K562 (cell line): Measurements from ENCODE around the gene BGLAP. TPM values are rescaled to one million over a fixed set of nuclear protein-coding genes. Genes with fewer than 3 reads are reported as not detected.

Experiments used
- C11orf30 ChIP-seq: fragments of 450-650 bp; IDR thresholded peaks from 2 replicates; pipeline ENCODE4 v1.6.1; 2016; ENCODE audit warnings: low read depth, mild to moderate bottlenecking
- CGGBP1 ChIP-seq: fragments of 250-450 bp; sonication (Bioruptor Pico); IDR thresholded peaks from 2 replicates; pipeline ENCODE4 v1.9.0; 2021; ENCODE audit warnings: mild to moderate bottlenecking
- CREB3L1 ChIP-seq: fragments of 450-650 bp; IDR thresholded peaks from 2 replicates; pipeline ENCODE4 v1.6.1; 2014; ENCODE audit warnings: low read depth, mild to moderate bottlenecking, moderate library complexity, borderline replicate concordance
- CTCF ChIP-seq, 3 experiments: IDR thresholded peaks in 2 of 3; conservative IDR thresholded peaks in 1 of 3; 2 replicates each; pipeline ENCODE4 v1.5.1; 2011 to 2012; ENCODE audit warnings: low read length in 3 of 3, mild to moderate bottlenecking in 3 of 3, control low read depth in 2 of 3, improper control_type of control experiment in 1 of 3, inconsistent platforms in 1 of 3, low read depth in 1 of 3, mixed read lengths in 1 of 3, moderate library complexity in 1 of 3; ENCODE audit not compliant: insufficient read depth in 2 of 3
- GABPA ChIP-seq: fragments of 200-800 bp; sonication (Bioruptor generic); conservative IDR thresholded peaks from 2 replicates; pipeline ENCODE4 v1.6.1; 2016; ENCODE audit warnings: low read depth, missing genetic modification characterization, missing compliant biosample characterization
- HCFC1 ChIP-seq: IDR thresholded peaks from 2 replicates; pipeline ENCODE4 v1.6.1; 2012; ENCODE audit warnings: low read depth, low read length, improper control_type of control experiment
- HMGXB4 ChIP-seq: sonication (generic); formaldehyde crosslinking; IDR thresholded peaks from 2 replicates; pipeline ENCODE4 v1.8.1; 2023; ENCODE audit warnings: mild to moderate bottlenecking, missing genetic modification reagents
- JUND ChIP-seq, 2 experiments: IDR thresholded peaks; 2 replicates in 1 of 2; 3 replicates in 1 of 2; pipeline ENCODE4 v1.6.1; 2011; ENCODE audit warnings: borderline replicate concordance in 2 of 2, low read depth in 2 of 2, low read length in 2 of 2, improper control_type of control experiment in 1 of 2, missing biosample characterization in 1 of 2, missing genetic modification characterization in 1 of 2, missing genetic modification reagents in 1 of 2
- LCOR ChIP-seq: sonication (generic); formaldehyde crosslinking; IDR thresholded peaks from 2 replicates; pipeline ENCODE4 v1.8.0; 2022; ENCODE audit warnings: mild to moderate bottlenecking, missing genetic modification reagents
- MLLT1 ChIP-seq, 2 experiments: fragments of 450-650 bp; IDR thresholded peaks; 2 replicates each; pipeline ENCODE4 v1.6.1; 2016
- MYBL2 ChIP-seq, 2 experiments: fragments of 450-650 bp in 1 of 2; sonication (generic) in 1 of 2; formaldehyde crosslinking in 1 of 2; IDR thresholded peaks; 2 replicates each; pipeline versions ENCODE4 v1.6.1 to v1.8.1; 2017 to 2022; ENCODE audit warnings: borderline replicate concordance in 1 of 2, inconsistent platforms in 1 of 2, low read depth in 1 of 2, mild to moderate bottlenecking in 1 of 2, missing genetic modification reagents in 1 of 2, moderate library complexity in 1 of 2
- RB1 ChIP-seq: fragments of 450-650 bp; IDR thresholded peaks from 2 replicates; pipeline ENCODE4 v1.6.1; 2017; ENCODE audit warnings: low read depth, mild to moderate bottlenecking
- RCOR1 ChIP-seq, 2 experiments: IDR thresholded peaks; 2 replicates each; pipeline ENCODE4 v1.6.1; 2012; ENCODE audit warnings: low read depth in 2 of 2, low read length in 2 of 2, borderline replicate concordance in 1 of 2, improper control_type of control experiment in 1 of 2
- UBTF ChIP-seq, 2 experiments: IDR thresholded peaks; 2 replicates each; pipeline ENCODE4 v1.6.1; 2012; ENCODE audit warnings: improper control_type of control experiment in 2 of 2, low read depth in 2 of 2, low read length in 2 of 2, borderline replicate concordance in 1 of 2
- polyA plus RNA-seq, 8 experiments: library from polyadenylated mRNA; depleted of rRNA in 4 of 8; stranded (reverse) in 5 of 8; unstranded in 3 of 8; fragments of >200 nt; fragmentation: Nextera tagmentation in 2 of 8; fragmentation: Illumina TruSeq in 1 of 8; extraction: Ambion mirVana in 2 of 8; extraction: Trizol in 1 of 8; gene quantifications; 2 replicates each; pipeline versions ENCODE4 v1.2.1 to v1.2.3, GENCODE V29; 2011 to 2014; ENCODE audit warnings: inconsistent platforms in 1 of 8, missing spikeins in 1 of 8
- total RNA-seq, 7 experiments: library from RNA; depleted of rRNA in 6 of 7; stranded (reverse); fragments of >200 nt in 6 of 7; fragmentation: Illumina TruSeq in 2 of 7; extraction: Trizol in 2 of 7; gene quantifications; 2 replicates each; pipeline versions ENCODE4 v1.2.1 to v1.2.3, GENCODE V29; 2011 to 2021; ENCODE audit warnings: low replicate concordance in 1 of 7

BGLAP gene
- total and polyA plus RNA-seq, 9 of the 15 experiments (the other 6 are each of a cell fraction or from before 2014, with no cell fraction given), result 0.15 to 1.4 (median 0.28) TPM; not detected in 3

GRCh38 chr1:156193488-156194299 is 48.3 kb upstream of the BGLAP start, which contains the start of gene SLC25A44 (continued):
- TF ChIP-seq GABPA (tag) (peak; percentile 97), CREB3L1 (peak; percentile 37; the same call in 1 of the 2 replicates), MYBL2 (IDR thresholded peaks at IDR 0.05; ENCODE audit: low read depth) (0 out of 2 replicates have a peak, but pooled peaks have one; percentile 68), MYBL2 (CRISPR knock-in tag; IDR thresholded peaks at IDR 0.05; ENCODE audit: borderline replicate concordance) (no peak), RCOR1 (IDR thresholded peaks at IDR 0.05; ENCODE audit: borderline replicate concordance in 1 of 2, low read depth in 2 of 2, low read length in 2 of 2) (peak in 1 of 2 experiments; percentile 72; a peak in 2 of 4 replicates), C11orf30 (peak; percentile 95), RB1 (peak; percentile 23; the same call in 1 of the 2 replicates), MLLT1 (IDR thresholded peaks at IDR 0.05) (peak in 1 of 2 experiments; percentile 13; a peak in 1 of 4 replicates), HMGXB4 (CRISPR knock-in tag) (0 out of 2 replicates have a peak, but pooled peaks have one; percentile 27), HCFC1 (peak; percentile 90), LCOR (CRISPR knock-in tag) (peak; percentile 25), CTCF (IDR thresholded peaks at IDR 0.05 in 2 of 3, conservative IDR thresholded peaks at IDR 0.05 in 1 of 3; ENCODE audit: insufficient read depth in 2 of 3, low read depth in 1 of 3, low read length in 3 of 3) (peak; percentile 61 to 68 (median 61)), UBTF (IDR thresholded peaks at IDR 0.05; ENCODE audit: borderline replicate concordance in 1 of 2, low read depth in 2 of 2, low read length in 2 of 2) (peak in 1 of 2 experiments; percentile 66; a peak in 1 of 4 replicates), CGGBP1 (CRISPR knock-in tag) (peak; percentile 62; the same call in 1 of the 2 replicates), JUND (IDR thresholded peaks at IDR 0.05; ENCODE audit: borderline replicate concordance, low read depth, low read length) (peak; percentile 81), JUND (tag; IDR thresholded peaks at IDR 0.05; ENCODE audit: borderline replicate concordance, low read depth, low read length) (peak; percentile 67; the same call in 1 of the 3 replicates)
